ENCODE data around the gene TTLL8.

DNA sequence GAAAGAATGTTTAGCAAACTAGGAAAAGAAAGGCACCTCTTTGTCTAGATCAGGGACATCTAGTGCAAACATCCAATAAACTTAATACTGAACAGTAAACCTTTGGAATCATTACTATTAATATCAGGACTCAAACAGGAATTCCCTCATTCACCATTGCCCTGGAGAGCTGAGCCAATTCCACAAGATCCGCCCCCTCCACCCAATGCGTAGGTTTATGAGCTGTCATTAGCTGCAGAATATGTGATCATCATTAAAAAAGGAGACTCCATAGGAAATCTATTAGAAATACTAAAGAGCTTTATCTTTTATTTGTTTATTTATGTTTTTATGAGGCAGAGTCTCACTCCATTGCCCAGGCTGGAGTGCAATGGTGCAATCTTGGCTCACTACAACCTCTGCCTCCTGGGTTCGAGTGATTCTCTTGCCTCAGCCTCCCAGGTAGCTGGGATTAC, 51.0 kb downstream of the TTLL8 start:
- no peak for TF ChIP-seq CTCF (IDR thresholded peaks at IDR 0.05)
- no peak for TF ChIP-seq POLR2A (IDR thresholded peaks at IDR 0.05)
